Measurements from ENCODE around the gene MYADM.

Gene MYADM

DNA sequence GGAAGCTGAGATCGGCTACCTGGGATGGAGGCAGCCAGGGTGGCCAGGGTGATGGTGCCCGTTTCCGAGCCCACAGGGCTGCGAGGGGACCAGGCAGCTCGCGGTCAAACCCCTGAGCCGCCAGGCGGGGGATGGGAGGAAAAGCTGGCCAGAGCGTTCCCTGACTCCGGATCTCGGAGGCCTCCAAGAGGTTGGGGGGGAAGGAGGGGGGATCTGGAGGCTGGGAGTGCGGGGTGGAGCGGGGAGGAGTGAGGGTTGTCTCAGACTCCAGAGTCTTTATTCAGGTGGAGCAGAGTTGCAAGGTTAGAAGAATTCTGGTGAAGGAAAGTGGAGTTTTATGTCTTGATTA is 42.5 kb downstream of the MYADM start (continued):
- TF ChIP-seq, protein P1, sequence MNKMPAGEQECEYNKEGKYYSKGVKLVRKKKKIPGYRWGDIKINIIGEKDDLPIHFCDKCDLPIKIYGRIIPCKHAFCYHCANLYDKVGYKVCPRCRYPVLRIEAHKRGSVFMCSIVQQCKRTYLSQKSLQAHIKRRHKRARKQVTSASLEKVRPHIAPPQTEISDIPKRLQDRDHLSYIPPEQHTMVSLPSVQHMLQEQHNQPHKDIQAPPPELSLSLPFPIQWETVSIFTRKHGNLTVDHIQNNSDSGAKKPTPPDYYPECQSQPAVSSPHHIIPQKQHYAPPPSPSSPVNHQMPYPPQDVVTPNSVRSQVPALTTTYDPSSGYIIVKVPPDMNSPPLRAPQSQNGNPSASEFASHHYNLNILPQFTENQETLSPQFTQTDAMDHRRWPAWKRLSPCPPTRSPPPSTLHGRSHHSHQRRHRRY (tag by site-specific recombination; IDR thresholded peaks at IDR 0.05): no peak
- TF ChIP-seq, protein P2, sequence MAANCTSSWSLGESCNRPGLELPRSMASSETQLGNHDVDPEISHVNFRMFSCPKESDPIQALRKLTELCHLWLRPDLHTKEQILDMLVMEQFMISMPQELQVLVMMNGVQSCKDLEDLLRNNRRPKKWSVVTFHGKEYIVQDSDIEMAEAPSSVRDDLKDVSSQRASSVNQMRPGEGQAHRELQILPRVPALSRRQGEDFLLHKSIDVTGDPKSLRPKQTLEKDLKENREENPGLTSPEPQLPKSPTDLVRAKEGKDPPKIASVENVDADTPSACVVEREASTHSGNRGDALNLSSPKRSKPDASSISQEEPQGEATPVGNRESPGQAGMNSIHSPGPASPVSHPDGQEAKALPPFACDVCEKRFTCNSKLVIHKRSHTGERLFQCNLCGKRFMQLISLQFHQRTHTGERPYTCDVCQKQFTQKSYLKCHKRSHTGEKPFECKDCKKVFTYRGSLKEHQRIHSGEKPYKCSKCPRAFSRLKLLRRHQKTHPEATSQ (tag by site-specific recombination; IDR thresholded peaks at IDR 0.05): no peak
- no peak for TF ChIP-seq ZNF561 (tag by site-specific recombination; IDR thresholded peaks at IDR 0.05; ENCODE audit: borderline replicate concordance)
- TF ChIP-seq ZNF530 (tag by site-specific recombination; IDR thresholded peaks at IDR 0.05; ENCODE audit: low read depth): no peak
- TF ChIP-seq ZNF571 (tag by site-specific recombination; IDR thresholded peaks at IDR 0.05): no peak
- TF ChIP-seq ZNF701 (tag by site-specific recombination; IDR thresholded peaks at IDR 0.05): no peak
- no peak for TF ChIP-seq GLI4 (tag by site-specific recombination; IDR thresholded peaks at IDR 0.05)
- TF ChIP-seq ZFP69B (tag by site-specific recombination; IDR thresholded peaks at IDR 0.05): no peak

DNA sequence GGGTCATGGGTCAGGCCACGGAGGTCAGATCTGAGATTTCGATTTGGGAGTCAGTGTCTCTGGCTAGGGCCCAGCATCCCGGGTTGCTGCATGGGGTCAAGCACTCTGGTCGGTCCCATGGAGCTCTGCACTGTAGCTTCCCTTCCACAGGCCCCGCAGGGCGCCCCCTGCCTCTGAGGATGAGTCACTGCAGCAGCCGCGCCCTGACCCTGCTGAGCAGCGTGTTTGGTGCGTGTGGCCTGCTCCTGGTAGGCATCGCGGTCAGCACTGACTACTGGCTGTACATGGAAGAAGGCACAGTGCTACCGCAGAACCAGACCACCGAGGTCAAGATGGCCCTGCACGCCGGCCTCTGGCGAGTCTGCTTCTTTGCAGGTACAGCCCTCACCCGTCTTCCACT is 45.0 kb downstream of the MYADM start:
- Histone ChIP-seq H3K4me1 (ENCODE audit: control insufficient read depth, insufficient read depth, low read length) (no peaks in the 10 kb centered on the region), H3K36me3 (ENCODE audit: control insufficient read depth in 2 of 2, insufficient read depth in 1 of 2, low read length in 2 of 2) (no peaks in the 10 kb centered on the region), H3K4me3 (ENCODE audit: low read depth, low read length) (no peak overlapping the region), H3K27ac (ENCODE audit: extremely low read depth, low read depth, low read length) (no peak overlapping the region), H3K9me3 (ENCODE audit: control insufficient read depth, insufficient read depth, low read depth, low read length) (no peaks in the 10 kb centered on the region)
- CTCF ChIA-PET: interaction anchor here (0.5 to 1.4 kb wide), 10 partner anchors 9 to 202 kb away, joined by 3 to 4 read pairs (median 3); no protein-coding TSS in a partner anchor
- no peak for TF ChIP-seq ZNF473 (tag by site-specific recombination; IDR thresholded peaks at IDR 0.05)
- TF ChIP-seq, protein P3, sequence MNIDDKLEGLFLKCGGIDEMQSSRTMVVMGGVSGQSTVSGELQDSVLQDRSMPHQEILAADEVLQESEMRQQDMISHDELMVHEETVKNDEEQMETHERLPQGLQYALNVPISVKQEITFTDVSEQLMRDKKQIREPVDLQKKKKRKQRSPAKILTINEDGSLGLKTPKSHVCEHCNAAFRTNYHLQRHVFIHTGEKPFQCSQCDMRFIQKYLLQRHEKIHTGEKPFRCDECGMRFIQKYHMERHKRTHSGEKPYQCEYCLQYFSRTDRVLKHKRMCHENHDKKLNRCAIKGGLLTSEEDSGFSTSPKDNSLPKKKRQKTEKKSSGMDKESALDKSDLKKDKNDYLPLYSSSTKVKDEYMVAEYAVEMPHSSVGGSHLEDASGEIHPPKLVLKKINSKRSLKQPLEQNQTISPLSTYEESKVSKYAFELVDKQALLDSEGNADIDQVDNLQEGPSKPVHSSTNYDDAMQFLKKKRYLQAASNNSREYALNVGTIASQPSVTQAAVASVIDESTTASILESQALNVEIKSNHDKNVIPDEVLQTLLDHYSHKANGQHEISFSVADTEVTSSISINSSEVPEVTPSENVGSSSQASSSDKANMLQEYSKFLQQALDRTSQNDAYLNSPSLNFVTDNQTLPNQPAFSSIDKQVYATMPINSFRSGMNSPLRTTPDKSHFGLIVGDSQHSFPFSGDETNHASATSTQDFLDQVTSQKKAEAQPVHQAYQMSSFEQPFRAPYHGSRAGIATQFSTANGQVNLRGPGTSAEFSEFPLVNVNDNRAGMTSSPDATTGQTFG (tag by site-specific recombination; IDR thresholded peaks at IDR 0.05; ENCODE audit: borderline replicate concordance): no peak
- POLR2A ChIA-PET: interaction anchor here (0.6 kb wide), 1 partner anchor 11 kb away, joined by 3 read pairs; no protein-coding TSS in a partner anchor

DNA sequence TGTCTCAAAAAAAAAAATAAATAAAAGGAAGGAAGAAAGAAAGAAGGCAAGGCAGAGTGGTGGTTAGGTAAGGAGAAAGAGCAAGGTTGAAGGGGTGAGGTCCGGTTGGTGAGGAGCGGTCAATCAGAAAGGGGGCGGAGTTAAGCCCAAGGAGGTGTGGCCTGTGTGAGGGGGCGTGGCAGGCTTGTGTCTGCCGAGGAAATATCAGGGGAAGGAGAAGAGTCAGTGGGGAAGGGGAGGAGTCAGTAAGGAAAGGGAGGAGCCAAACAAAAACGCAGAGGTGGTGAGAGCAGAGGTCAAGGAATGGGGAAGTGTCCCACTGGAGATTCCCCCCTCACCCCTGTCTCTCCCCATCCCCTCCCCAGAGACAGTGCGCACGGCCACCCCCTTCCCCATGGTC is 47.3 kb downstream of the MYADM start:
- H3K27ac ChIP-seq (ENCODE audit: extremely low read depth, low read depth, low read length): no peak overlapping the region
- CTCF ChIA-PET: interaction anchor here (0.7 kb wide), 1 partner anchor 100 kb away, joined by 4 read pairs; no protein-coding TSS in a partner anchor
- H3K4me3 ChIP-seq (ENCODE audit: low read depth, low read length): no peak overlapping the region
- no peaks in the 10 kb centered on the region for H3K36me3 ChIP-seq (ENCODE audit: control insufficient read depth in 2 of 2, insufficient read depth in 1 of 2, low read length in 2 of 2)
- no peaks in the 10 kb centered on the region for H3K9me3 ChIP-seq (ENCODE audit: control insufficient read depth, insufficient read depth, low read depth, low read length)
- POLR2A ChIA-PET: no interaction called here
- no peaks in the 10 kb centered on the region for H3K4me1 ChIP-seq (ENCODE audit: control insufficient read depth, insufficient read depth, low read length)
- no peak for TF ChIP-seq TCF7L2 (IDR thresholded peaks at IDR 0.05; ENCODE audit: borderline replicate concordance, low read depth, low read length)
- TF ChIP-seq ZNF76 (tag by site-specific recombination; IDR thresholded peaks at IDR 0.05; ENCODE audit: borderline replicate concordance, low read depth): no peak
- no peak for TF ChIP-seq GFI1B (tag by site-specific recombination; IDR thresholded peaks at IDR 0.05)
- no peak for TF ChIP-seq ZNF785 (tag by site-specific recombination; IDR thresholded peaks at IDR 0.05)
- TF ChIP-seq KLF9 (tag by site-specific recombination; IDR thresholded peaks at IDR 0.05; ENCODE audit: low read depth): peak; percentile 60; the same call in 1 of the 2 replicates
- no peak for TF ChIP-seq ZNF670 (tag by site-specific recombination; IDR thresholded peaks at IDR 0.05; ENCODE audit: low read depth)
- TF ChIP-seq, protein P4, sequence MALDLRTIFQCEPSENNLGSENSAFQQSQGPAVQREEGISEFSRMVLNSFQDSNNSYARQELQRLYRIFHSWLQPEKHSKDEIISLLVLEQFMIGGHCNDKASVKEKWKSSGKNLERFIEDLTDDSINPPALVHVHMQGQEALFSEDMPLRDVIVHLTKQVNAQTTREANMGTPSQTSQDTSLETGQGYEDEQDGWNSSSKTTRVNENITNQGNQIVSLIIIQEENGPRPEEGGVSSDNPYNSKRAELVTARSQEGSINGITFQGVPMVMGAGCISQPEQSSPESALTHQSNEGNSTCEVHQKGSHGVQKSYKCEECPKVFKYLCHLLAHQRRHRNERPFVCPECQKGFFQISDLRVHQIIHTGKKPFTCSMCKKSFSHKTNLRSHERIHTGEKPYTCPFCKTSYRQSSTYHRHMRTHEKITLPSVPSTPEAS (tag by site-specific recombination; IDR thresholded peaks at IDR 0.05): no peak
- TF ChIP-seq, protein P5, sequence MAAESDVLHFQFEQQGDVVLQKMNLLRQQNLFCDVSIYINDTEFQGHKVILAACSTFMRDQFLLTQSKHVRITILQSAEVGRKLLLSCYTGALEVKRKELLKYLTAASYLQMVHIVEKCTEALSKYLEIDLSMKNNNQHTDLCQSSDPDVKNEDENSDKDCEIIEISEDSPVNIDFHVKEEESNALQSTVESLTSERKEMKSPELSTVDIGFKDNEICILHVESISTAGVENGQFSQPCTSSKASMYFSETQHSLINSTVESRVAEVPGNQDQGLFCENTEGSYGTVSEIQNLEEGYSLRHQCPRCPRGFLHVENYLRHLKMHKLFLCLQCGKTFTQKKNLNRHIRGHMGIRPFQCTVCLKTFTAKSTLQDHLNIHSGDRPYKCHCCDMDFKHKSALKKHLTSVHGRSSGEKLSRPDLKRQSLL (tag by site-specific recombination; IDR thresholded peaks at IDR 0.05): no peak
- TF ChIP-seq, protein P6, sequence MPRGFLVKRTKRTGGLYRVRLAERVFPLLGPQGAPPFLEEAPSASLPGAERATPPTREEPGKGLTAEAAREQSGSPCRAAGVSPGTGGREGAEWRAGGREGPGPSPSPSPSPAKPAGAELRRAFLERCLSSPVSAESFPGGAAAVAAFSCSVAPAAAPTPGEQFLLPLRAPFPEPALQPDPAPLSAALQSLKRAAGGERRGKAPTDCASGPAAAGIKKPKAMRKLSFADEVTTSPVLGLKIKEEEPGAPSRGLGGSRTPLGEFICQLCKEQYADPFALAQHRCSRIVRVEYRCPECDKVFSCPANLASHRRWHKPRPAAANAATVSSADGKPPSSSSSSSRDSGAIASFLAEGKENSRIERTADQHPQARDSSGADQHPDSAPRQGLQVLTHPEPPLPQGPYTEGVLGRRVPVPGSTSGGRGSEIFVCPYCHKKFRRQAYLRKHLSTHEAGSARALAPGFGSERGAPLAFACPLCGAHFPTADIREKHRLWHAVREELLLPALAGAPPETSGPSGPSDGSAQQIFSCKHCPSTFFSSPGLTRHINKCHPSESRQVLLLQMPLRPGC (tag by site-specific recombination; IDR thresholded peaks at IDR 0.05): no peak
- no peak for TF ChIP-seq ZNF707 (tag by site-specific recombination; IDR thresholded peaks at IDR 0.05)
- TF ChIP-seq, protein P7, sequence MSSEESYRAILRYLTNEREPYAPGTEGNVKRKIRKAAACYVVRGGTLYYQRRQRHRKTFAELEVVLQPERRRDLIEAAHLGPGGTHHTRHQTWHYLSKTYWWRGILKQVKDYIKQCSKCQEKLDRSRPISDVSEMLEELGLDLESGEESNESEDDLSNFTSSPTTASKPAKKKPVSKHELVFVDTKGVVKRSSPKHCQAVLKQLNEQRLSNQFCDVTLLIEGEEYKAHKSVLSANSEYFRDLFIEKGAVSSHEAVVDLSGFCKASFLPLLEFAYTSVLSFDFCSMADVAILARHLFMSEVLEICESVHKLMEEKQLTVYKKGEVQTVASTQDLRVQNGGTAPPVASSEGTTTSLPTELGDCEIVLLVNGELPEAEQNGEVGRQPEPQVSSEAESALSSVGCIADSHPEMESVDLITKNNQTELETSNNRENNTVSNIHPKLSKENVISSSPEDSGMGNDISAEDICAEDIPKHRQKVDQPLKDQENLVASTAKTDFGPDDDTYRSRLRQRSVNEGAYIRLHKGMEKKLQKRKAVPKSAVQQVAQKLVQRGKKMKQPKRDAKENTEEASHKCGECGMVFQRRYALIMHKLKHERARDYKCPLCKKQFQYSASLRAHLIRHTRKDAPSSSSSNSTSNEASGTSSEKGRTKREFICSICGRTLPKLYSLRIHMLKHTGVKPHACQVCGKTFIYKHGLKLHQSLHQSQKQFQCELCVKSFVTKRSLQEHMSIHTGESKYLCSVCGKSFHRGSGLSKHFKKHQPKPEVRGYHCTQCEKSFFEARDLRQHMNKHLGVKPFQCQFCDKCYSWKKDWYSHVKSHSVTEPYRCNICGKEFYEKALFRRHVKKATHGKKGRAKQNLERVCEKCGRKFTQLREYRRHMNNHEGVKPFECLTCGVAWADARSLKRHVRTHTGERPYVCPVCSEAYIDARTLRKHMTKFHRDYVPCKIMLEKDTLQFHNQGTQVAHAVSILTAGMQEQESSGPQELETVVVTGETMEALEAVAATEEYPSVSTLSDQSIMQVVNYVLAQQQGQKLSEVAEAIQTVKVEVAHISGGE (tag by site-specific recombination; conservative IDR thresholded peaks at IDR 0.05; ENCODE audit: low read depth): no peak
